B cell (primary cell): ENCODE data around the gene CHAT. TPM values are rescaled to one million over a fixed set of nuclear protein-coding genes. Genes with fewer than 3 reads are reported as not detected.

ENCODE experiments used
- ATAC-seq: fragments of 200-7000 bp; cut with Tn5 transposase; one replicate; pipeline ENCODE4 v1.10.0; 2021; ENCODE audit warnings: low read depth, mild to moderate bottlenecking, moderate number of reproducible peaks, moderate library complexity
- CTCF ChIA-PET: fragments of 350-600 bp; sonication (Branson Sonifier 250); formaldehyde crosslinking; loops from one replicate; lab custom pipeline; 2021; ENCODE audit warnings: antibody characterized with exemption, inconsistent platforms; lab: Charles Lee
- POLR2A ChIA-PET: fragments of 350-600 bp; sonication (Branson Sonifier 250); formaldehyde crosslinking; loops from one replicate; lab custom pipeline; 2021; ENCODE audit warnings: antibody characterized with exemption; lab: Charles Lee
- DNase-seq: peaks from one replicate; pipeline ENCODE4 v3.0.0; 2013
- H2AFZ ChIP-seq: 2 replicates; pipeline ENCODE4 v1.6.1; 2012; ENCODE audit warnings: mild to moderate bottlenecking, low read depth, low read length; ENCODE audit not compliant: insufficient read depth, poor library complexity, severe bottlenecking
- H3K27ac ChIP-seq, 2 donors: 1 replicate in 1 of 2; 2 replicates in 1 of 2; pipeline ENCODE4 v1.5.1; 2012 to 2013; ENCODE audit warnings: low read length in 2 of 2, mild to moderate bottlenecking in 2 of 2, moderate library complexity in 1 of 2
- H3K27me3 ChIP-seq, 4 experiments: fragments of 200-600 bp in 1 of 4; sonication (generic) in 1 of 4; replicated peaks in 1 of 4; 1 replicate in 2 of 4; 2 replicates in 2 of 4; pipeline versions ENCODE4 v1.6.1 to v1.7.0; 2013 to 2016; ENCODE audit warnings: low read length in 3 of 4, mild to moderate bottlenecking in 2 of 4, mixed read lengths in 1 of 4, moderate library complexity in 1 of 4; ENCODE audit not compliant: insufficient read depth in 4 of 4, control insufficient read depth in 3 of 4; ENCODE audit errors: control extremely low read depth in 1 of 4
- H3K36me3 ChIP-seq, 2 experiments: replicated peaks in 1 of 2; 1 replicate in 1 of 2; 2 replicates in 1 of 2; pipeline versions ENCODE4 v1.6.1 to v1.7.1; 2013; ENCODE audit warnings: low read length in 1 of 2; ENCODE audit not compliant: insufficient read depth in 2 of 2, control insufficient read depth in 1 of 2; ENCODE audit errors: control extremely low read depth in 1 of 2, extremely low read depth in 1 of 2
- H3K4me1 ChIP-seq, 2 donors: fragments of 200-600 bp in 1 of 2; sonication (generic) in 1 of 2; 1 replicate in 1 of 2; 2 replicates in 1 of 2; pipeline versions ENCODE4 v1.5.1 to v1.6.1; 2013 to 2017; ENCODE audit warnings: low read length in 2 of 2; ENCODE audit not compliant: control insufficient read depth in 2 of 2, insufficient read depth in 2 of 2
- H3K4me2 ChIP-seq: replicated peaks from 2 replicates; pipeline ENCODE3; 2012; ENCODE audit warnings: mild to moderate bottlenecking, low read depth, low read length; ENCODE audit not compliant: poor library complexity, severe bottlenecking
- H3K4me3 ChIP-seq, 5 experiments: fragments of 200-600 bp in 1 of 5; sonication (generic) in 1 of 5; 1 replicate in 3 of 5; 2 replicates in 2 of 5; pipeline versions ENCODE4 v1.5.1 to v1.7.0; 2011 to 2016; ENCODE audit warnings: low read length in 4 of 5, mild to moderate bottlenecking in 4 of 5, low read depth in 2 of 5, control low read depth in 1 of 5, moderate library complexity in 1 of 5; ENCODE audit not compliant: insufficient read depth in 1 of 5; ENCODE audit errors: control extremely low read depth in 1 of 5, extremely low read depth in 1 of 5
- H3K79me2 ChIP-seq: fragments of 200-600 bp; sonication (generic); one replicate; pipeline ENCODE4 v1.6.0; 2016; ENCODE audit warnings: low read length; ENCODE audit not compliant: control insufficient read depth, insufficient read depth
- H3K9ac ChIP-seq: fragments of 200-600 bp; sonication (generic); 2 replicates; pipeline ENCODE4 v1.6.1; 2017; ENCODE audit warnings: mild to moderate bottlenecking, low read length, moderate library complexity
- H3K9me3 ChIP-seq, 3 donors: one replicate each; pipeline versions ENCODE4 v1.6.1 to v1.7.1; 2013; ENCODE audit warnings: low read length in 2 of 3; ENCODE audit not compliant: control insufficient read depth in 2 of 3, insufficient read depth in 1 of 3; ENCODE audit errors: control extremely low read depth in 1 of 3
- H4K20me1 ChIP-seq: 2 replicates; pipeline ENCODE4 v1.6.0; 2012; ENCODE audit warnings: mild to moderate bottlenecking, low read length; ENCODE audit not compliant: insufficient read depth, control insufficient read depth, poor library complexity, severe bottlenecking
- H3K27ac Mint-ChIP-seq: one replicate; pipeline ENCODE4 v1.8.0; 2021; ENCODE audit warnings: mixed read lengths
- H3K27me3 Mint-ChIP-seq: one replicate; pipeline ENCODE4 v1.8.0; 2021; ENCODE audit warnings: mixed read lengths
- H3K4me1 Mint-ChIP-seq: one replicate; pipeline ENCODE4 v1.8.0; 2021; ENCODE audit warnings: mixed read lengths
- H3K4me3 Mint-ChIP-seq: one replicate; pipeline ENCODE4 v1.8.0; 2021; ENCODE audit warnings: mixed read lengths
- H3K9me3 Mint-ChIP-seq: one replicate; pipeline ENCODE4 v1.8.0; 2022; ENCODE audit warnings: mixed read lengths; ENCODE audit not compliant: insufficient read depth
- CTCF ChIP-seq: fragments of 200-600 bp; IDR thresholded peaks from one replicate; pipeline ENCODE4 v1.8.0; 2022; ENCODE audit warnings: antibody characterized with exemption, mild to moderate bottlenecking
- EZH2 ChIP-seq: IDR thresholded peaks from 2 replicates; pipeline ENCODE4 v1.6.1; 2012; ENCODE audit warnings: borderline replicate concordance, low read depth, mild to moderate bottlenecking, moderate library complexity, low read length; ENCODE audit not compliant: insufficient read depth, poor library complexity, severe bottlenecking
- WGBS: methylation state at CpG from one replicate; pipeline ENCODE4 v1.1.5; 2013; ENCODE audit warnings: missing lambda C conversion rate; ENCODE audit not compliant: insufficient coverage; 5-methylcytosine and 5-hydroxymethylcytosine counted together
- intact Hi-C: fragments of 100-400 bp; cut with micrococcal nuclease; formaldehyde crosslinking; loops from one replicate; pipeline ENCODE4 v1.10.0; 2022
- polyA plus RNA-seq: library from polyadenylated mRNA; depleted of rRNA; stranded (reverse); fragments of >200 nt; gene quantifications from 2 replicates; pipeline ENCODE4 v1.2.3, GENCODE V29; 2012
- total RNA-seq, 2 donors: library from RNA; stranded (reverse); fragments of 120-200 nt in 1 of 2; gene quantifications; 1 replicate in 1 of 2; 2 replicates in 1 of 2; pipeline versions ENCODE4 v1.2.3 to v1.2.4, GENCODE V29; 2013 to 2022

CHAT gene
- total and polyA plus RNA-seq, 2 donors (not counting 1 experiment from before 2014, with no cell fraction given): not detected

- no peaks in the 10 kb centered on the region for H4K20me1 ChIP-seq
- no peak overlapping the region for H2AFZ ChIP-seq
- peaks cover 14% of the 10 kb centered on the region for H3K27me3 Mint-ChIP-seq
- H3K4me1 ChIP-seq: no peaks in the 10 kb centered on the region
- no peak for ATAC-seq
- TF ChIP-seq EZH2 (no peak), CTCF (no peak)
- H3K9me3 Mint-ChIP-seq: peaks cover 3% of the 10 kb centered on the region
- peaks cover 0 to 14% (median 0%) of the 10 kb centered on the region in 3 donors for H3K9me3 ChIP-seq
- H3K4me2 ChIP-seq: no peak overlapping the region
- H3K27ac Mint-ChIP-seq: no peak overlapping the region
- no peak overlapping the region for H3K4me3 ChIP-seq
- WGBS: 70% methylated on average over 18 of the region's 18 CpGs
- DNase-seq: no peak
- no peak overlapping the region for H3K27ac ChIP-seq
- H3K79me2 ChIP-seq: no peaks in the 10 kb centered on the region
- no peak overlapping the region for H3K9ac ChIP-seq
- no peaks in the 10 kb centered on the region for H3K36me3 ChIP-seq
- H3K4me3 Mint-ChIP-seq: no peak overlapping the region
- H3K27me3 ChIP-seq: no peaks in the 10 kb centered on the region
- intact Hi-C loops: no loop called here
- ChIA-PET POLR2A (no interaction called here), CTCF (no interaction called here)
- H3K4me1 Mint-ChIP-seq: peaks cover 3% of the 10 kb centered on the region
Observed at GRCh38 chr10:49655099-49655498, 41.3 kb downstream of the CHAT start.

DNA sequence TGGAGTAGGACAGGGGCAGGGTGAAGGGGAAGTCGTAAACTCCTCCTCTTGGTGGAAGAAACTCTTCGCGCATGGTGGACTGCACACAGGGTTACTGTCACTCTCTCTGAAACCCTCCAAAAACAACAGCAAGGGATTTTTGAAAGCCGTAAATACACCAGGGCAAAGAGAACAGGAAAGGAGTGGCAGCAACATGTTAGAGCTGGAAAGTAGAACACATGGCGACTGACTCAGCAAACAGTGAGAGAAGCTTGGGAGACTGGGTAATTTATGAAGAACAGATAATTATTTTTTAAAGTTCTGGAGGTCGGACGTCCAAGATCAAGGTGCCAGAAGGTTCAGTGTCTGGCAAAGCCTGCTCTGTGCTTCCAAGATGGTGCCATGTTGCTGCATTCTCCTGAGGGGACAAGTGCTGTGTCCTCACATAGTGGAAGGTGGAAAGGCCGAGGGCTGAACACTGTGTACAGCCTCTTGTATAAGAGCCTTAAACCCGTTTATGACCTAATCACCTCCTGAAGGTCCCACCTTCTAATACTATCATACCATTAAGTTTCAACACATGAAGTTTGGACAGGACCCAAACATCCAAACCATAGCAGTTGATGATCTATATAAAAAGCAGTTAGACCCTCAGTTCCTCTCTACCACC is 43.1 kb downstream of the CHAT start:
- no peaks in the 10 kb centered on the region for H3K79me2 ChIP-seq
- Mint-ChIP-seq H3K27me3 (peaks cover 7% of the 10 kb centered on the region), H3K4me3 (no peak overlapping the region), H3K4me1 (no peaks in the 10 kb centered on the region), H3K9me3 (peaks cover 3% of the 10 kb centered on the region), H3K27ac (no peak overlapping the region)
- no peak overlapping the region for H3K9ac ChIP-seq
- no peak for DNase-seq
- no peaks in the 10 kb centered on the region for H3K4me1 ChIP-seq
- H3K4me2 ChIP-seq: no peak overlapping the region
- no peak overlapping the region for H3K4me3 ChIP-seq
- no peak overlapping the region for H2AFZ ChIP-seq
- 90% methylated on average over 3 of the region's 9 CpGs for WGBS
- intact Hi-C loops: no loop called here
- TF ChIP-seq CTCF (no peak), EZH2 (no peak)
- H4K20me1 ChIP-seq: no peaks in the 10 kb centered on the region
- CTCF ChIA-PET: no interaction called here
- POLR2A ChIA-PET: no interaction called here
- H3K36me3 ChIP-seq: no peaks in the 10 kb centered on the region
- no peaks in the 10 kb centered on the region for H3K27me3 ChIP-seq
- peaks cover 0 to 16% (median 0%) of the 10 kb centered on the region in 3 donors for H3K9me3 ChIP-seq
- H3K27ac ChIP-seq: no peak overlapping the region
- ATAC-seq: no peak
